WTC11 (cell line): ENCODE measurements around the gene TMEM245. TPM values are rescaled to one million over a fixed set of nuclear protein-coding genes. Genes with fewer than 3 reads are reported as not detected.

ENCODE experiments used
- ATAC-seq: fragments of 200-7000 bp; cut with Tn5 transposase; 2 replicates; pipeline ENCODE4 v1.10.0; 2021; ENCODE audit warnings: mild to moderate bottlenecking, moderate library complexity
- CTCF ChIA-PET: fragments of 300-600 bp; sonication (Branson Sonifier 250); formaldehyde crosslinking; loops from one replicate; lab custom pipeline; 2021; ENCODE audit warnings: antibody characterized with exemption; lab: Charles Lee
- POLR2A ChIA-PET: fragments of 350-600 bp; sonication (Branson Sonifier 250); formaldehyde crosslinking; loops from one replicate; lab custom pipeline; 2021; ENCODE audit warnings: antibody characterized with exemption; lab: Charles Lee
- DNase-seq: peaks from one replicate; pipeline ENCODE4 v3.0.0; 2021; ENCODE audit warnings: low spot score
- H3K27ac Mint-ChIP-seq: 2 replicates; pipeline ENCODE4 v1.8.0; 2021; ENCODE audit warnings: mixed read lengths
- H3K27me3 Mint-ChIP-seq: 2 replicates; pipeline ENCODE4 v1.8.0; 2021; ENCODE audit warnings: low read depth, mild to moderate bottlenecking, moderate library complexity, mixed read lengths
- H3K36me3 Mint-ChIP-seq: 2 replicates; pipeline ENCODE4 v1.8.0; 2021; ENCODE audit warnings: mixed read lengths
- H3K4me1 Mint-ChIP-seq: 2 replicates; pipeline ENCODE4 v1.8.0; 2022; ENCODE audit warnings: mixed read lengths
- H3K4me3 Mint-ChIP-seq: 2 replicates; pipeline ENCODE4 v1.8.0; 2021; ENCODE audit warnings: mild to moderate bottlenecking, moderate library complexity, mixed read lengths
- H3K9me3 Mint-ChIP-seq: 2 replicates; pipeline ENCODE4 v1.8.0; 2021; ENCODE audit warnings: mixed read lengths
- AFF4 ChIP-seq: sonication (generic); formaldehyde crosslinking; IDR thresholded peaks from 2 replicates; pipeline ENCODE4 v1.8.1; 2023; ENCODE audit warnings: mild to moderate bottlenecking, missing genetic modification reagents, borderline replicate concordance
- AR ChIP-seq: fragments of 250-450 bp; sonication (Bioruptor Pico); IDR thresholded peaks from 2 replicates; pipeline ENCODE4 v1.9.0; 2021; ENCODE audit warnings: mild to moderate bottlenecking
- ATF3 ChIP-seq: sonication (generic); formaldehyde crosslinking; conservative IDR thresholded peaks from 2 replicates; pipeline ENCODE4 v1.8.1; 2022; ENCODE audit warnings: mild to moderate bottlenecking, missing genetic modification reagents
- ATF6 ChIP-seq: sonication (generic); formaldehyde crosslinking; IDR thresholded peaks from 2 replicates; pipeline ENCODE4 v1.8.1; 2023; ENCODE audit warnings: mild to moderate bottlenecking, missing genetic modification reagents
- CTCF ChIP-seq: fragments of 200-600 bp; IDR thresholded peaks from 2 replicates; pipeline ENCODE4 v1.8.0; 2022; ENCODE audit warnings: antibody characterized with exemption
- EMX1 ChIP-seq: fragments of 250-450 bp; sonication (Bioruptor Pico); IDR thresholded peaks from 2 replicates; pipeline ENCODE4 v1.8.0; 2021; ENCODE audit warnings: mild to moderate bottlenecking
- ERG ChIP-seq: fragments of 250-450 bp; sonication (Bioruptor Pico); IDR thresholded peaks from 2 replicates; pipeline ENCODE4 v1.8.0; 2021; ENCODE audit warnings: mild to moderate bottlenecking
- FOXP1 ChIP-seq: sonication (generic); formaldehyde crosslinking; IDR thresholded peaks from 2 replicates; pipeline ENCODE4 v1.8.0; 2022; ENCODE audit warnings: missing genetic modification reagents, mild to moderate bottlenecking, moderate library complexity, borderline replicate concordance
- GRHL2 ChIP-seq: fragments of 250-450 bp; sonication (Bioruptor Pico); IDR thresholded peaks from 2 replicates; pipeline ENCODE4 v1.8.0; 2022; ENCODE audit warnings: mild to moderate bottlenecking, moderate library complexity; ENCODE audit not compliant: insufficient replicate concordance, severe bottlenecking
- NR2C2 ChIP-seq: sonication (generic); formaldehyde crosslinking; IDR thresholded peaks from 2 replicates; pipeline ENCODE4 v1.8.0; 2022; ENCODE audit warnings: mild to moderate bottlenecking, missing genetic modification reagents
- SMAD3 ChIP-seq: sonication (generic); formaldehyde crosslinking; IDR thresholded peaks from 2 replicates; pipeline ENCODE4 v1.8.0; 2022; ENCODE audit warnings: missing genetic modification reagents, mild to moderate bottlenecking, borderline replicate concordance
- TCF7 ChIP-seq: sonication (generic); formaldehyde crosslinking; IDR thresholded peaks from 2 replicates; pipeline ENCODE4 v1.8.0; 2022; ENCODE audit warnings: mild to moderate bottlenecking, low read depth, missing genetic modification reagents, moderate library complexity
- TP53 ChIP-seq: sonication (generic); formaldehyde crosslinking; IDR thresholded peaks from 2 replicates; pipeline ENCODE4 v1.8.1; 2023; ENCODE audit warnings: mild to moderate bottlenecking, missing genetic modification reagents
- USF2 ChIP-seq: sonication (generic); formaldehyde crosslinking; IDR thresholded peaks from 2 replicates; pipeline ENCODE4 v1.8.1; 2023; ENCODE audit warnings: mild to moderate bottlenecking, missing genetic modification reagents, moderate library complexity
- ZMAT4 ChIP-seq: fragments of 250-450 bp; sonication (Bioruptor Pico); IDR thresholded peaks from 2 replicates; pipeline ENCODE4 v1.9.0; 2021; ENCODE audit warnings: mild to moderate bottlenecking
- ZNF232 ChIP-seq: sonication (generic); formaldehyde crosslinking; IDR thresholded peaks from 2 replicates; pipeline ENCODE4 v1.8.0; 2022; ENCODE audit warnings: mild to moderate bottlenecking, missing genetic modification reagents
- ZNF263 ChIP-seq: sonication (generic); formaldehyde crosslinking; IDR thresholded peaks from 2 replicates; pipeline ENCODE4 v1.8.1; 2022; ENCODE audit warnings: low read depth, mild to moderate bottlenecking, moderate library complexity, missing genetic modification reagents
- ZNF396 ChIP-seq: fragments of 250-450 bp; sonication (Bioruptor Pico); IDR thresholded peaks from 2 replicates; pipeline ENCODE4 v1.8.0; 2021; ENCODE audit warnings: mild to moderate bottlenecking, moderate library complexity, borderline replicate concordance
- ZNF512 ChIP-seq: sonication (generic); formaldehyde crosslinking; IDR thresholded peaks from 2 replicates; pipeline ENCODE4 v1.8.1; 2022; ENCODE audit warnings: missing genetic modification reagents, borderline replicate concordance
- total RNA-seq: library from RNA; stranded (reverse); gene quantifications from 3 replicates; pipeline ENCODE4 v1.2.3, GENCODE V29; 2021

Gene TMEM245
- total RNA-seq, 1 experiment from 2014 or later, result 40.8 TPM

GRCh38 chr9:109115931-109116526, 3.7 kb downstream of the TMEM245 start:
- no peaks in the 10 kb centered on the region for H3K27me3 Mint-ChIP-seq
- CTCF ChIA-PET, result no interaction called here
- TF ChIP-seq ATF6 (CRISPR knock-in tag) (no peak), TCF7 (CRISPR knock-in tag) (no peak), ZNF263 (CRISPR knock-in tag) (no peak), TP53 (CRISPR knock-in tag) (no peak), ATF3 (CRISPR knock-in tag) (no peak), EMX1 (CRISPR knock-in tag) (no peak), ZNF512 (CRISPR knock-in tag) (no peak)
- POLR2A ChIA-PET, result no interaction called here
- H3K9me3 Mint-ChIP-seq, result no peaks in the 10 kb centered on the region
- peak overlapping the region; percentile 68 for H3K27ac Mint-ChIP-seq
- H3K36me3 Mint-ChIP-seq, result peaks cover 13% of the 10 kb centered on the region
- ATAC-seq (no peak), DNase-seq (no peak)
- H3K4me1 Mint-ChIP-seq, result peaks cover 70% of the 10 kb centered on the region
- H3K4me3 Mint-ChIP-seq, result no peak overlapping the region

GRCh38 chr9:109114670-109115069, 5.1 kb downstream of the TMEM245 start:
- Mint-ChIP-seq H3K36me3 (peaks cover 13% of the 10 kb centered on the region), H3K4me3 (no peak overlapping the region), H3K9me3 (no peaks in the 10 kb centered on the region), H3K27me3 (no peaks in the 10 kb centered on the region), H3K27ac (peak overlapping the region; percentile 82), H3K4me1 (peaks cover 73% of the 10 kb centered on the region)
- POLR2A ChIA-PET, result no interaction called here
- CTCF ChIA-PET, result no interaction called here
- ATAC-seq (no peak), DNase-seq (no peak)
- TF ChIP-seq ERG (CRISPR knock-in tag), result no peak
- TF ChIP-seq SMAD3 (CRISPR knock-in tag), result no peak
- no peak for TF ChIP-seq ZMAT4 (CRISPR knock-in tag)
- no peak for TF ChIP-seq GRHL2
- TF ChIP-seq NR2C2 (CRISPR knock-in tag), result no peak
- no peak for TF ChIP-seq ZNF232 (CRISPR knock-in tag)
- TF ChIP-seq AR (CRISPR knock-in tag), result no peak
- no peak for TF ChIP-seq CTCF
- TF ChIP-seq FOXP1 (CRISPR knock-in tag), result no peak
- TF ChIP-seq ZNF396 (CRISPR knock-in tag), result no peak
- no peak for TF ChIP-seq AFF4
- no peak for TF ChIP-seq USF2
